Measurements from ENCODE around the gene ZNF324B.
A peak's percentile ranks its signal among the peaks of the same experiment; 100 is the strongest.

The ZNF324B gene

GRCh38 chr19:58497634-58498170 is 46.3 kb downstream of the ZNF324B start:
- peak overlapping the region; percentile 79 for H3K4me3 ChIP-seq (ENCODE audit: low read depth, low read length)
- DNase-seq (ENCODE audit: low read depth) = no peak
- TF ChIP-seq POLR2A (IDR thresholded peaks at IDR 0.05; ENCODE audit: extremely low read depth, insufficient read length) (no peak), CTCF (IDR thresholded peaks at IDR 0.05; ENCODE audit: low read depth, low read length) (no peak), MAX (IDR thresholded peaks at IDR 0.05; ENCODE audit: low read depth, low read length) (no peak), MYC (IDR thresholded peaks at IDR 0.05; ENCODE audit: low read depth, low read length) (no peak)

GRCh38 chr19:58498316-58499020 is 47.0 kb downstream of the ZNF324B start:
- DNase-seq (ENCODE audit: low read depth) = no peak

GRCh38 chr19:58499021-58499927 is 47.9 kb downstream of the ZNF324B start:
- H3K4me3 ChIP-seq (ENCODE audit: low read depth, low read length) = peak overlapping the region; percentile 79
- peak; percentile 99 for DNase-seq (ENCODE audit: low read depth)
- TF ChIP-seq POLR2A (IDR thresholded peaks at IDR 0.05; ENCODE audit: extremely low read depth, insufficient read length) (peak; percentile 51), CTCF (IDR thresholded peaks at IDR 0.05; ENCODE audit: low read depth, low read length) (peak; percentile 38), MAX (IDR thresholded peaks at IDR 0.05; ENCODE audit: low read depth, low read length) (peak; percentile 88), MYC (IDR thresholded peaks at IDR 0.05; ENCODE audit: low read depth, low read length) (peak; percentile 88)

More at GRCh38 chr19:58498316-58499020, 47.0 kb downstream of the ZNF324B start:
- TF ChIP-seq POLR2A (IDR thresholded peaks at IDR 0.05; ENCODE audit: extremely low read depth, insufficient read length) (no peak), CTCF (IDR thresholded peaks at IDR 0.05; ENCODE audit: low read depth, low read length) (no peak), MAX (IDR thresholded peaks at IDR 0.05; ENCODE audit: low read depth, low read length) (no peak), MYC (IDR thresholded peaks at IDR 0.05; ENCODE audit: low read depth, low read length) (no peak)
- peak overlapping the region; percentile 79 for H3K4me3 ChIP-seq (ENCODE audit: low read depth, low read length)

- H3K4me3 ChIP-seq (ENCODE audit: low read depth, low read length) = peak overlapping the region; percentile 69
- TF ChIP-seq MAX (IDR thresholded peaks at IDR 0.05; ENCODE audit: low read depth, low read length) (no peak), POLR2A (IDR thresholded peaks at IDR 0.05; ENCODE audit: extremely low read depth, insufficient read length) (no peak), CTCF (IDR thresholded peaks at IDR 0.05; ENCODE audit: low read depth, low read length) (no peak)
Observed at GRCh38 chr19:58500242-58500641, 48.8 kb downstream of the ZNF324B start.

More at GRCh38 chr19:58500242-58500641, 48.8 kb downstream of the ZNF324B start:
- no peak for DNase-seq (ENCODE audit: low read depth)
